ENCODE results near the gene TRANK1. TPM values are rescaled to one million over a fixed set of nuclear protein-coding genes. Genes with fewer than 3 reads are reported as not detected.

The TRANK1 gene
- total and polyA plus RNA-seq, 2 of the 8 experiments (the other 6 are each of a cell fraction or from before 2014, with no cell fraction given), result 2.9 to 8.8 TPM

DNA sequence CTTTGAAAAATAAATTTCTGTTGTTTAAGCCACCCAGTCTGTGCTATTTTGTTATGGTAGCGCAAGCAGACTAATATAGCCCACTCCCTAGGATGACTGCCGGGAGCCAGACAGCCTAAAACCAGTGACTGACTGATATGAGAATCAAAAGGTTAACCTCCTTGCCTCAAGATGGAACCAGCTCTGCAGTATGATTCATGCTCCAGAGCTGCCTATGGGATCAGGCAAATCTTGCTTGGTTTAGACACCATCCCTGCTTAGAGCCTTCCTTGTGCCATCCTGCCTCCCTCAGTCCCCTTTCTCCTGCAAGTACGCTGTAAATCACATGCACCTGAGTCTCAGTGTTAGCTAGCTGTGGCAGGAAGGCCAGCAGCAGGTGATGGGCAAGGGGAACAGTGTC is 39.3 kb downstream of the TRANK1 start (continued):
- TF ChIP-seq POU5F1 (IDR thresholded peaks at IDR 0.05; ENCODE audit: low read depth, low read length) (no peak), NANOG (IDR thresholded peaks at IDR 0.05; ENCODE audit: insufficient read depth, low read depth, low read length, poor library complexity, severe bottlenecking) (no peak), GTF2F1 (IDR thresholded peaks at IDR 0.05; ENCODE audit: borderline replicate concordance, low read depth, low read length) (no peak), CBX8 (IDR thresholded peaks at IDR 0.05; ENCODE audit: borderline replicate concordance, low read depth, low read length) (no peak)
- TF ChIP-seq, protein P1, sequence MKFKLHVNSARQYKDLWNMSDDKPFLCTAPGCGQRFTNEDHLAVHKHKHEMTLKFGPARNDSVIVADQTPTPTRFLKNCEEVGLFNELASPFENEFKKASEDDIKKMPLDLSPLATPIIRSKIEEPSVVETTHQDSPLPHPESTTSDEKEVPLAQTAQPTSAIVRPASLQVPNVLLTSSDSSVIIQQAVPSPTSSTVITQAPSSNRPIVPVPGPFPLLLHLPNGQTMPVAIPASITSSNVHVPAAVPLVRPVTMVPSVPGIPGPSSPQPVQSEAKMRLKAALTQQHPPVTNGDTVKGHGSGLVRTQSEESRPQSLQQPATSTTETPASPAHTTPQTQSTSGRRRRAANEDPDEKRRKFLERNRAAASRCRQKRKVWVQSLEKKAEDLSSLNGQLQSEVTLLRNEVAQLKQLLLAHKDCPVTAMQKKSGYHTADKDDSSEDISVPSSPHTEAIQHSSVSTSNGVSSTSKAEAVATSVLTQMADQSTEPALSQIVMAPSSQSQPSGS (IDR thresholded peaks at IDR 0.05; ENCODE audit: low read length), result no peak

All from H1 (cell line).